ENCODE measurements around the gene ARHGEF17. TPM values are rescaled to one million over a fixed set of nuclear protein-coding genes. Genes with fewer than 3 reads are reported as not detected.
A peak's percentile ranks its signal among the peaks of the same experiment; 100 is the strongest.

ARHGEF17 gene
- total RNA-seq, 1 donor from 2014 or later = 4.5 TPM

GRCh38 chr11:73386546-73386945 lies 78.5 kb downstream of the ARHGEF17 start:
- Histone ChIP-seq H3K4me3 (ENCODE audit: low read depth, low read length) (no peak overlapping the region), H3K36me3 (ENCODE audit: control insufficient read depth, insufficient read depth, low read length) (peaks cover 4% of the 10 kb centered on the region), H3K27me3 (ENCODE audit: control insufficient read depth, insufficient read depth, low read length) (no peaks in the 10 kb centered on the region)
- no peak for TF ChIP-seq CTCF (IDR thresholded peaks at IDR 0.05; ENCODE audit: insufficient read depth, low read length, severe bottlenecking)
- DNase-seq (ENCODE audit: low read depth) = no peak
- no peak for FAIRE-seq

- no peak for DNase-seq (ENCODE audit: low read depth)
- TF ChIP-seq CTCF (IDR thresholded peaks at IDR 0.05; ENCODE audit: insufficient read depth, low read length, severe bottlenecking) = no peak
- H3K27me3 ChIP-seq (ENCODE audit: control insufficient read depth, insufficient read depth, low read length) = no peaks in the 10 kb centered on the region
- FAIRE-seq = no peak
- no peak overlapping the region for H3K4me3 ChIP-seq (ENCODE audit: low read depth, low read length)
- H3K36me3 ChIP-seq (ENCODE audit: control insufficient read depth, insufficient read depth, low read length) = peaks cover 9% of the 10 kb centered on the region
Measured at GRCh38 chr11:73387594-73388264, 79.7 kb downstream of the ARHGEF17 start.

- H3K27me3 ChIP-seq (ENCODE audit: control insufficient read depth, insufficient read depth, low read length) = no peaks in the 10 kb centered on the region
- peaks cover 10% of the 10 kb centered on the region for H3K36me3 ChIP-seq (ENCODE audit: control insufficient read depth, insufficient read depth, low read length)
- DNase-seq (ENCODE audit: low read depth) (peak; percentile 64), FAIRE-seq (no peak)
- TF ChIP-seq CTCF (IDR thresholded peaks at IDR 0.05; ENCODE audit: insufficient read depth, low read length, severe bottlenecking) = no peak
- no peak overlapping the region for H3K4me3 ChIP-seq (ENCODE audit: low read depth, low read length)
Measured at GRCh38 chr11:73388265-73389133, 80.4 kb downstream of the ARHGEF17 start.

- DNase-seq (ENCODE audit: low read depth) (no peak), FAIRE-seq (no peak)
- Histone ChIP-seq H3K36me3 (ENCODE audit: control insufficient read depth, insufficient read depth, low read length) (peaks cover 10% of the 10 kb centered on the region), H3K27me3 (ENCODE audit: control insufficient read depth, insufficient read depth, low read length) (no peaks in the 10 kb centered on the region), H3K4me3 (ENCODE audit: low read depth, low read length) (no peak overlapping the region)
- no peak for TF ChIP-seq CTCF (IDR thresholded peaks at IDR 0.05; ENCODE audit: insufficient read depth, low read length, severe bottlenecking)
Measured at GRCh38 chr11:73389134-73389525, 81.1 kb downstream of the ARHGEF17 start.

- DNase-seq (ENCODE audit: low read depth) = no peak
- Histone ChIP-seq H3K36me3 (ENCODE audit: control insufficient read depth, insufficient read depth, low read length) (peaks cover 13% of the 10 kb centered on the region), H3K27me3 (ENCODE audit: control insufficient read depth, insufficient read depth, low read length) (no peaks in the 10 kb centered on the region), H3K4me3 (ENCODE audit: low read depth, low read length) (no peak overlapping the region)
- FAIRE-seq = no peak
- no peak for TF ChIP-seq CTCF (IDR thresholded peaks at IDR 0.05; ENCODE audit: insufficient read depth, low read length, severe bottlenecking)
Measured at GRCh38 chr11:73389916-73390315, 81.8 kb downstream of the ARHGEF17 start.

All from bronchial epithelial cell (primary cell).